ENCODE results near the gene DCAF8. TPM values are rescaled to one million over a fixed set of nuclear protein-coding genes. Genes with fewer than 3 reads are reported as not detected.

The DCAF8 gene
- total RNA-seq, 4 donors from 2014 or later: 126 to 186 (median 172) TPM

GRCh38 chr1:160224606-160225005, 37.7 kb downstream of the DCAF8 start:
- no peak for TF ChIP-seq CTCF (IDR thresholded peaks at IDR 0.05)
- no peak for TF ChIP-seq POLR2A (IDR thresholded peaks at IDR 0.05)
- TF ChIP-seq EP300 (IDR thresholded peaks at IDR 0.05): no peak
- Histone ChIP-seq H3K4me3 (no peak overlapping the region), H3K4me1 (peaks cover 0 to 8% (median 4%) of the 10 kb centered on the region in 4 donors), H3K27me3 (no peaks in the 10 kb centered on the region), H3K9me3 (no peaks in the 10 kb centered on the region), H3K36me3 (peaks cover 5 to 92% (median 34%) of the 10 kb centered on the region in 3 donors), H3K27ac (no peak overlapping the region)
- 92 to 100% methylated on average over 1 to 2 of the region's 2 CpGs for WGBS, 2 donors
- DNase-seq (ENCODE audit: low spot score in 2 of 2): no peak

- Histone ChIP-seq H3K36me3 (peaks cover 5 to 86% (median 34%) of the 10 kb centered on the region in 3 donors), H3K4me1 (peaks cover 3 to 28% (median 19%) of the 10 kb centered on the region in 4 donors), H3K27me3 (no peaks in the 10 kb centered on the region), H3K27ac (no peak overlapping the region), H3K4me3 (no peak overlapping the region), H3K9me3 (no peaks in the 10 kb centered on the region)
- TF ChIP-seq EP300 (IDR thresholded peaks at IDR 0.05): no peak
- no peak for TF ChIP-seq CTCF (IDR thresholded peaks at IDR 0.05)
- no peak for TF ChIP-seq POLR2A (IDR thresholded peaks at IDR 0.05)
- no peak for DNase-seq (ENCODE audit: low spot score in 2 of 2)
- 84 to 88% methylated on average over 3 of the region's 3 CpGs for WGBS, 2 donors
Observed at GRCh38 chr1:160222546-160222945, 39.8 kb downstream of the DCAF8 start.

- Histone ChIP-seq H3K27ac (no peak overlapping the region), H3K27me3 (no peaks in the 10 kb centered on the region), H3K4me1 (peaks cover 3 to 43% (median 29%) of the 10 kb centered on the region in 4 donors), H3K4me3 (no peak overlapping the region), H3K36me3 (peaks cover 5 to 87% (median 34%) of the 10 kb centered on the region in 3 donors), H3K9me3 (no peaks in the 10 kb centered on the region)
- TF ChIP-seq CTCF (IDR thresholded peaks at IDR 0.05) (no peak), POLR2A (IDR thresholded peaks at IDR 0.05) (no peak), EP300 (IDR thresholded peaks at IDR 0.05) (no peak)
- no peak for DNase-seq (ENCODE audit: low spot score in 2 of 2)
Observed at GRCh38 chr1:160221089-160221488, 41.3 kb downstream of the DCAF8 start.

GRCh38 chr1:160220301-160220700, 42.0 kb downstream of the DCAF8 start:
- Histone ChIP-seq H3K4me3 (no peak overlapping the region), H3K4me1 (peaks cover 3 to 49% (median 29%) of the 10 kb centered on the region in 4 donors), H3K27ac (peak overlapping the region in 1 of 4 donors; percentile 74), H3K27me3 (no peaks in the 10 kb centered on the region), H3K9me3 (no peaks in the 10 kb centered on the region), H3K36me3 (peaks cover 5 to 87% (median 29%) of the 10 kb centered on the region in 3 donors)
- 83 to 95% methylated on average over 2 of the region's 2 CpGs for WGBS, 2 donors
- no peak for DNase-seq (ENCODE audit: low spot score in 2 of 2)
- no peak for TF ChIP-seq CTCF (IDR thresholded peaks at IDR 0.05)

- H3K36me3 ChIP-seq: peaks cover 2 to 87% (median 26%) of the 10 kb centered on the region in 3 donors
- WGBS, 2 donors: 24 to 34% methylated on average over 4 of the region's 4 CpGs
- no peak for DNase-seq (ENCODE audit: low spot score in 2 of 2)
Observed at GRCh38 chr1:160219062-160219929, 43.1 kb downstream of the DCAF8 start.

More at GRCh38 chr1:160219062-160219929, 43.1 kb downstream of the DCAF8 start:
- Histone ChIP-seq H3K27ac (peak overlapping the region; percentile 38 to 80 (median 64)), H3K9me3 (no peaks in the 10 kb centered on the region), H3K4me1 (peaks cover 3 to 60% (median 29%) of the 10 kb centered on the region in 4 donors), H3K4me3 (no peak overlapping the region), H3K27me3 (no peaks in the 10 kb centered on the region)
- no peak for TF ChIP-seq POLR2A (IDR thresholded peaks at IDR 0.05)
- TF ChIP-seq CTCF (IDR thresholded peaks at IDR 0.05): peak; percentile 12 to 80 (median 60)
